ENCODE data around the gene CPTP. TPM values are rescaled to one million over a fixed set of nuclear protein-coding genes. Genes with fewer than 3 reads are reported as not detected.

CPTP gene
- total RNA-seq, 1 donor from 2014 or later, result 17.5 TPM

- Mint-ChIP-seq H3K36me3 (ENCODE audit: insufficient read depth) (no peaks in the 10 kb centered on the region), H3K4me3 (ENCODE audit: low read depth) (no peak overlapping the region), H3K27ac (no peak overlapping the region), H3K4me1 (ENCODE audit: low read depth) (no peaks in the 10 kb centered on the region), H3K27me3 (no peaks in the 10 kb centered on the region), H3K9me3 (ENCODE audit: low read depth) (no peaks in the 10 kb centered on the region)
- no peak for TF ChIP-seq CTCF (IDR thresholded peaks at IDR 0.05; ENCODE audit: unreplicated experiment)
- no peak for DNase-seq (ENCODE audit: low spot score, unreplicated experiment)
These were observed 31.0 kb upstream of the CPTP start for GRCh38 chr1:1293263-1294249.

- Mint-ChIP-seq H3K4me3 (ENCODE audit: low read depth) (no peak overlapping the region), H3K27ac (no peak overlapping the region), H3K4me1 (ENCODE audit: low read depth) (no peaks in the 10 kb centered on the region), H3K27me3 (no peaks in the 10 kb centered on the region), H3K9me3 (ENCODE audit: low read depth) (no peaks in the 10 kb centered on the region), H3K36me3 (ENCODE audit: insufficient read depth) (no peaks in the 10 kb centered on the region)
- no peak for TF ChIP-seq CTCF (IDR thresholded peaks at IDR 0.05; ENCODE audit: unreplicated experiment)
- DNase-seq (ENCODE audit: low spot score, unreplicated experiment), result no peak
These were observed 30.2 kb upstream of the CPTP start for GRCh38 chr1:1294250-1294890.

- H3K27ac Mint-ChIP-seq, result no peak overlapping the region
These were observed 29.3 kb upstream of the CPTP start for GRCh38 chr1:1295154-1295923.

GRCh38 chr1:1296070-1297061 lies 28.2 kb upstream of the CPTP start:
- Mint-ChIP-seq H3K9me3 (ENCODE audit: low read depth) (no peaks in the 10 kb centered on the region), H3K27me3 (no peaks in the 10 kb centered on the region), H3K27ac (no peak overlapping the region), H3K36me3 (ENCODE audit: insufficient read depth) (no peaks in the 10 kb centered on the region), H3K4me3 (ENCODE audit: low read depth) (no peak overlapping the region), H3K4me1 (ENCODE audit: low read depth) (no peaks in the 10 kb centered on the region)
- no peak for TF ChIP-seq CTCF (IDR thresholded peaks at IDR 0.05; ENCODE audit: unreplicated experiment)
- no peak for DNase-seq (ENCODE audit: low spot score, unreplicated experiment)

More at GRCh38 chr1:1295154-1295923, 29.3 kb upstream of the CPTP start:
- DNase-seq (ENCODE audit: low spot score, unreplicated experiment), result no peak
- no peak overlapping the region for H3K4me3 Mint-ChIP-seq (ENCODE audit: low read depth)
- no peak for TF ChIP-seq CTCF (IDR thresholded peaks at IDR 0.05; ENCODE audit: unreplicated experiment)
- no peaks in the 10 kb centered on the region for H3K4me1 Mint-ChIP-seq (ENCODE audit: low read depth)
- H3K27me3 Mint-ChIP-seq, result no peaks in the 10 kb centered on the region
- no peaks in the 10 kb centered on the region for H3K9me3 Mint-ChIP-seq (ENCODE audit: low read depth)
- H3K36me3 Mint-ChIP-seq (ENCODE audit: insufficient read depth), result no peaks in the 10 kb centered on the region

All from progenitor cell of endocrine pancreas (in vitro differentiated cells).